GM19455 (cell line): ENCODE measurements around the gene LIX1.

Source experiments
- ATAC-seq: cut with Tn5 transposase; IDR thresholded peaks from one replicate; pipeline ENCODE4 v1.9.1; 2021; ENCODE audit not compliant: unreplicated experiment

The LIX1 gene

GRCh38 chr5:97076098-97076497 lies 66.3 kb downstream of the LIX1 start:
- ATAC-seq: no peak

DNA sequence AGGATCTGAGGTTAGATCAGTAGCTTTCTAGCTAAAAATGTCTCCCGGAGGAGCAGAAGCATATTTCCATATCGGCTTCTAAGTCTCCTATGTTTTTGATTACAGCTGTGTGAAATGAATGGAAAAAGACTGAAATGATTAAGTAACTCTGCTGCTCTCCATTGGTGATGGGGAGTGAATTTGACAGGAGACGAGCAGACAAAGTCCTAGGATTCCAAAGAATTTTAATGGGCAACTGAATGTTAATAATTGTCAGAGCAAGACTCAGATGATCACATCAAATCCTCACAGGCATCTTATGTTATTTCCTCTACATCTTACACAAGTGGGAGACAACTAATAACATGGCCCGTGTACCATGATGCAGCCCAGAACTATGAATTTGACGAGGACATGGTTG lies 66.8 kb downstream of the LIX1 start:
- no peak for ATAC-seq

DNA sequence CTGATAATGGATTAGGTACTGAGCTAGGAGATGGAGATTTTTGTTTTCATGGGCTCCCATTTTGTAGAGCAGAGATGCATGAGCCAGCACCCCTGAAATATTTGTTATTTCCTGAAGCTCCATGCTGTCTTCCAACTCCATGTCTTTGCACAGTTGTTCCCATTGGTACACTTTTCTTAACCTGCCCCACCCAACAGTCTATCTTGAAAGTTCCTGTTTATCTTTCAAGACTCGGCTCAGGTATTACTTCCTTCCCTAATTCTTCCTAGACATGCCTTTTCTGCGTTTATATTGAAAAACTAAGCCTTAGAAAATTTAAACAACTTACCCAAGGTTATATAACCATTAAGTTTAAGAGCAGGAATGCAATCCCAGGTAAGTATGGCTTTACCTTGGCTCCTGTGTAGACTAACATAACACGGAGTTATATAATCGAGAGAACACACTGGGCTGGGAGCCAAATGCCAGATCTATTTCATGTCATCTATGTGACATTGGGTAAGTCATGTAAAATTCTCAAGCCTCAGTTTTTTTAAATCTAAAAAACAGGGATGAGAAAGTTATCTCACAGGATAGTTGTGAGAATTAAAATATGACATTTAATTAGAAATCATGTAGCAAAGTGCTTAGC lies 67.4 kb downstream of the LIX1 start:
- no peak for ATAC-seq

GRCh38 chr5:97073420-97073819 lies 69.0 kb downstream of the LIX1 start:
- ATAC-seq: no peak

DNA sequence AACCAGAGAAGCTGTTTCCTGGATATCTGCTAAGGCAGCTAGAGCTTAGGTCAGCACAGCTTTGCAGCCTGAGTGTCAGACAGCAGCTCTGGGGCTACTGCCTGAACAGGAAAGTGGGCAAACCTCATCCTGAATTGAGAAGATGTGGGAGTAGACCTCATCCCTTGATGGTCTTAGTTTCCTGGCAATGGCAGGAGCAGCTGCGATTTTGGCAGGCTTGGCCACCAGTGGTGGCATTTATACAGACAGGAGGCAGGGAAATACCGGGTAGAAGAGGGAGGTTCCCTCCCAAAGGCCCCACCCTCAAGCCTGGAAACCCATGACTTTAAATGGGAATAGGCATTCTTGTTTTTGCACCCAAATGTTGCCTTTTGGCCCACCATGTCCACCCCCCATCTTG lies 69.7 kb downstream of the LIX1 start:
- no peak for ATAC-seq

DNA sequence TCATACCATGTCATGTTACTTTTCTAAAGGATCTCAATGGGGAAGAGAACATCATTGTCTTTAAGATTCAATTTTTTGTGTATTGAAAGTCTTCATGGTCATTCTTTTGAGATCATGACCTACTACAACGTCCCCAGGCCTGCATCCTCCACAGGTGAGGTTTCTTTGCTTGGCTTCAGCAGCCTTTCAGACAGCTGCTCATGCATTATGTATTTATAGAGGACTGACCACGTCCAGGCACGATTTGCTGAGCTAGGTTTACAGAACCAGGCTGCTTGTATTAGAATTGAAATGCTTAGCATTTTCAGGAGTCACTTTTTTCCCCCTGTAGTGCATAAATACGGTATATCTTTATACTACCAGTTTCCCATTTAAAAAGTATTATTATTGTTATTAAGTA lies 70.4 kb downstream of the LIX1 start:
- ATAC-seq: no peak

DNA sequence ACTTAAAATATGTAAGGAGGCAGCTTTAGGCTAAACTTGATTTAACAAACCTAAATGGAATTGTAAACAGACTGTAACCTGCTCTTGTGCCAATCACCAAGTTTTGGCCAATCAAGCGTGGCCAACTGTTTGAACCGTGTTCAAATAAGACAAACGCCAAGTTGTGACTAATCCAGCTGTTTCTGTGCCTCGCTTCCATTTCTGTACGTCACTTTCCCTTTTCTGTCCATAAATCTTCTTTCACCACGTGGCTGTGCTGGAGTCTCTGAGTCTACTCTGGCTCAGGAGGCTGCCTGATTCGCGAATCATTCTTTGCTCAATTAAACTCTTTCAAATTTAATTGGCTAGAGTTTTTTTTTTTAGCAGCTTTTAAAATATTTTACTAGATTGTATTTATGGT lies 71.3 kb downstream of the LIX1 start:
- no peak for ATAC-seq

- ATAC-seq: no peak
Measured at GRCh38 chr5:97070234-97070633, 72.2 kb downstream of the LIX1 start.

GRCh38 chr5:97067296-97067850 lies 75.0 kb downstream of the LIX1 start:
- ATAC-seq: no peak

GRCh38 chr5:97065475-97065874 lies 76.9 kb downstream of the LIX1 start:
- no peak for ATAC-seq

GRCh38 chr5:97063251-97063650 lies 79.2 kb downstream of the LIX1 start:
- no peak for ATAC-seq

GRCh38 chr5:97062046-97062445 lies 80.4 kb downstream of the LIX1 start:
- no peak for ATAC-seq

DNA sequence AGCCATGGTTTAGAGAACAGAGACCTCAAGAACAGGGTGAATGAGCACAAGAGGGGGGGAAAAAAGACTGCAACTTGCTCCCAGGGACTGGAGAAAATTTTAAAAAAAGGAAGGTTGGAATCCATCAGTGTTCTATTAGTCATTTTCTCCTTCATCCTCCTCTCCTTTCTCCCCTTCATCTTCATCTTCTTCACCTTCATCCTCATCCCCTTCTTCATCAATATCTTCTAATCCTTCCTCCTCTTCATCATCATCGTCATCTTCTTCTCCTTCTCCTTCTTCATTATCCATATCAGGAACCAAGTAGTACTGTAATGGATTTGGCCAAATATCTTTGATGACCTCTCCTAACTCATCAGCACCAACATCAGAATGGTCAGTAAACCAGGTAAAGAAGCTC lies 86.1 kb downstream of the LIX1 start:
- ATAC-seq: no peak

DNA sequence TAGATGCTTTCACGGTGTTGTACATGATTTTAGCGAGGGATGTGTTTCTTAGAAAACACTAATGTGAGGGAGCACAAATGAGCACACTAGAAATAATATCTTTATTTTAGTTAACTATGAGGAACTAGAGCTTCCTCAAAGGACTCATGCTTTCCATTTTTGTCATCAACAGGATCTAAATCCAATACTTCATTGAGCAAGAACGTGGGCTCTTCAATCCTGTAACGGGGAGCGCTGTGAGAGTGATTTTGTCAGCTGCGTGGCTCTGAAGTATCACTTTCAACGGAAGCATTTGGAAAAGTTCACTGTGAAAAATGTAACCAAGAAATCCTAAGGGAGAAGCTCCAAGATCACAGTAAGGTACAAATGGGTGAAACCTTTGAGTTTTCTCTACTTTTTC lies 93.2 kb downstream of the LIX1 start:
- ATAC-seq: no peak

GRCh38 chr5:97047076-97047475 lies 95.3 kb downstream of the LIX1 start:
- no peak for ATAC-seq

GRCh38 chr5:97046270-97046982 lies 96.0 kb downstream of the LIX1 start:
- ATAC-seq: no peak

- ATAC-seq: no peak
Measured at GRCh38 chr5:97044052-97044451, 98.4 kb downstream of the LIX1 start.

GRCh38 chr5:97043511-97043910 lies 98.9 kb downstream of the LIX1 start:
- no peak for ATAC-seq

DNA sequence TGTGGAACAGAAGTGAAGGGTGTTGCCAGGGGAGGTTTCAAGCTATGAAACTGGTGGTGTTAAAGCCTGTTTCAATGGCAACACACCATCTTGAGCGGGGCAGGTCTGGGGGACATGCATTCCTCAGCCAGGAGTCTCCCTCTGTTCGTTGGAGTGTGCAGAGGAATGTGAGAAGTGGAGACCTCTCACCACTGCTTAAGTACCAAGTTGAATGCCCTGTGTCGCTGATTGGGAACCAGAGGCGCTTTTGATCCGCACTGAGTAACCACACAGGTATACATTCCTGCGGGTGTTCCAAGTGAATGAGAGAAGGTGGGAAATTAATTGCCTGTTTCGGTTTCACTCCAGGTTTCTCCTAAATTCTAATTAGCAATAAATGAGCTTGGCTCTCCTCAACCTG lies 99.4 kb downstream of the LIX1 start:
- no peak for ATAC-seq
